ENCODE data around the gene SSBP3.

- no peak for TF ChIP-seq ZNF292 (CRISPR knock-in tag; IDR thresholded peaks at IDR 0.05; ENCODE audit: borderline replicate concordance, low read depth)
- TF ChIP-seq RFX5 (IDR thresholded peaks at IDR 0.05; ENCODE audit: low read depth, low read length): no peak
- no peak for TF ChIP-seq ESRRA (CRISPR knock-in tag; IDR thresholded peaks at IDR 0.05; ENCODE audit: low read depth)
- no peak for TF ChIP-seq ZBTB3 (CRISPR knock-in tag; IDR thresholded peaks at IDR 0.05; ENCODE audit: borderline replicate concordance, low read depth)
- no peak for TF ChIP-seq TCF7L2 (IDR thresholded peaks at IDR 0.05; ENCODE audit: low read depth, low read length)
- TF ChIP-seq RXRB (CRISPR knock-in tag; IDR thresholded peaks at IDR 0.05; ENCODE audit: borderline replicate concordance): no peak
- TF ChIP-seq PRDM10 (CRISPR knock-in tag; IDR thresholded peaks at IDR 0.05; ENCODE audit: low read depth): no peak
- no peak for TF ChIP-seq MTF1 (CRISPR knock-in tag; IDR thresholded peaks at IDR 0.05)
- TF ChIP-seq HOXA3 (CRISPR knock-in tag; IDR thresholded peaks at IDR 0.05): no peak
- no peak for TF ChIP-seq CTCF (CRISPR knock-in tag; IDR thresholded peaks at IDR 0.05)
- no peak for TF ChIP-seq ZNF549 (CRISPR knock-in tag; IDR thresholded peaks at IDR 0.05)
Measured at GRCh38 chr1:54276617-54277450, 129.4 kb downstream of the SSBP3 start.
